HG03025 (cell line): ENCODE results near the gene MYO16.

Experiments
- ATAC-seq: cut with Tn5 transposase; IDR thresholded peaks from one replicate; pipeline ENCODE4 v1.9.1; 2021; ENCODE audit warnings: mild to moderate bottlenecking, moderate library complexity; ENCODE audit not compliant: unreplicated experiment, low FRiP score

Gene MYO16

GRCh38 chr13:109251956-109252355 is 622.5 kb downstream of the MYO16 start:
- no peak for ATAC-seq

- ATAC-seq: no peak
These were observed 623.9 kb downstream of the MYO16 start for GRCh38 chr13:109253316-109253715.

GRCh38 chr13:109254274-109254673 is 624.9 kb downstream of the MYO16 start:
- ATAC-seq: no peak

- ATAC-seq: no peak
These were observed 625.9 kb downstream of the MYO16 start for GRCh38 chr13:109255141-109255856.

- no peak for ATAC-seq
These were observed 627.7 kb downstream of the MYO16 start for GRCh38 chr13:109256866-109257760.
